GM21381 (cell line): ENCODE measurements around the gene SSBP3.
"Not testable (repeated sequence)": the region's sequence is repeated elsewhere in the genome, so short reads cannot be mapped to it uniquely, and the experiment has no call there.

Source experiments
- ATAC-seq: cut with Tn5 transposase; IDR thresholded peaks from one replicate; pipeline ENCODE4 v1.9.1; 2021; ENCODE audit warnings: mild to moderate bottlenecking, moderate library complexity; ENCODE audit not compliant: unreplicated experiment

Gene SSBP3

GRCh38 chr1:54228638-54229079 is 177.5 kb downstream of the SSBP3 start:
- ATAC-seq = no peak

GRCh38 chr1:54227891-54228310 is 178.3 kb downstream of the SSBP3 start:
- no peak for ATAC-seq

- ATAC-seq = no peak
Observed at GRCh38 chr1:54227091-54227602, 179.0 kb downstream of the SSBP3 start.

- no peak for ATAC-seq
Observed at GRCh38 chr1:54225986-54226559, 180.1 kb downstream of the SSBP3 start.

GRCh38 chr1:54225378-54225777 is 180.8 kb downstream of the SSBP3 start:
- ATAC-seq = no peak

GRCh38 chr1:54224233-54224632 is 182.0 kb downstream of the SSBP3 start:
- no peak for ATAC-seq

GRCh38 chr1:54223441-54224202 is 182.6 kb downstream of the SSBP3 start:
- no peak for ATAC-seq

GRCh38 chr1:54222711-54223110 is 183.5 kb downstream of the SSBP3 start:
- no peak for ATAC-seq

- ATAC-seq = no peak
Observed at GRCh38 chr1:54221867-54222484, 184.2 kb downstream of the SSBP3 start.

GRCh38 chr1:54221113-54221834 is 184.9 kb downstream of the SSBP3 start:
- no peak for ATAC-seq

GRCh38 chr1:54220004-54220811 is 186.0 kb downstream of the SSBP3 start:
- no peak for ATAC-seq

- ATAC-seq = no peak
Observed at GRCh38 chr1:54219688-54220003, 186.5 kb downstream of the SSBP3 start.

GRCh38 chr1:54218883-54219687 is 187.1 kb downstream of the SSBP3 start:
- ATAC-seq = no peak

- ATAC-seq = no peak
Observed at GRCh38 chr1:54215523-54215922, 190.7 kb downstream of the SSBP3 start.

- ATAC-seq = no peak
Observed at GRCh38 chr1:54212872-54213271, 193.3 kb downstream of the SSBP3 start.

- ATAC-seq = not testable (repeated sequence)
Observed at GRCh38 chr1:54207896-54208295, 198.3 kb downstream of the SSBP3 start.

- ATAC-seq = no peak
Observed at GRCh38 chr1:54207287-54207686, 198.9 kb downstream of the SSBP3 start.

GRCh38 chr1:54204199-54204598 is 202.0 kb downstream of the SSBP3 start:
- no peak for ATAC-seq

- ATAC-seq = no peak
Observed at GRCh38 chr1:54200519-54200997, 205.6 kb downstream of the SSBP3 start.
